HL-60/S4 (cell line): ENCODE results near the gene SAE1.
"Not testable (repeated sequence)": the region's sequence is repeated elsewhere in the genome, so short reads cannot be mapped to it uniquely, and the experiment has no call there.

ENCODE experiments used
- in situ Hi-C: fragments of 300-500 bp; cut with MboI; formaldehyde crosslinking; loops from 2 replicates; pipeline ENCODE4 v1.14.3; 2022; ENCODE audit warnings: low sequenced_read_pairs

SAE1 gene

GRCh38 chr19:47232422-47233211, 102.0 kb downstream of the SAE1 start:
- in situ Hi-C loops, result no loop called here

DNA sequence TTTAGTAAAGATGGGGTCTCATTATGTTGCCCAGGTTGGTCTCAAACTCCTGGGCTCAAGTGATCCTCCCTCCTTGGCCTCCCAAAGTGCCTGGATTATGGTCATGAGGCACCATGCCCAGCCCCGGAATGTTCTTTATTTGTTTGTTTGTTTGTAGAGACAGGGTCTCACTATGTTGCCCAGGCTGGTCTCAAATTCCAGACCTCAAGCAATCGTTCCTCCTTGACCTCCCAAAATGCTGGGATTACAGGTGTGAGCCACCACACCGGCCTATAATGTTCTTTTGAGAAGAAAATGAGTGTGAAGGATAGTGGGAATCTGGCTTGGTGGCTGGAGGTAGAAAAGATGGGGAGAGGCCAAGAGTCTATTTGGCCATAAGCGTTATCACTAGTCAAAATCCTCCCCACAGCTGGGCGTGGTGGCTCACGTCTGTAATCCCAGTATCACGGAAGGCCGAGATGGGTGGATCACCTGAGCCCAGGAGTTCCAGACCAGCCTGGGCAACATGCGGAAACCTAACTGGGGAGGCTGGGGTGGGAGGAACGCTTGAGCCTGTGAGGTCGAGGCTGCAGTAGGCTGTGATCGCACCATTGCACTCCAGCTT, 105.5 kb downstream of the SAE1 start:
- in situ Hi-C loops, result no loop called here

DNA sequence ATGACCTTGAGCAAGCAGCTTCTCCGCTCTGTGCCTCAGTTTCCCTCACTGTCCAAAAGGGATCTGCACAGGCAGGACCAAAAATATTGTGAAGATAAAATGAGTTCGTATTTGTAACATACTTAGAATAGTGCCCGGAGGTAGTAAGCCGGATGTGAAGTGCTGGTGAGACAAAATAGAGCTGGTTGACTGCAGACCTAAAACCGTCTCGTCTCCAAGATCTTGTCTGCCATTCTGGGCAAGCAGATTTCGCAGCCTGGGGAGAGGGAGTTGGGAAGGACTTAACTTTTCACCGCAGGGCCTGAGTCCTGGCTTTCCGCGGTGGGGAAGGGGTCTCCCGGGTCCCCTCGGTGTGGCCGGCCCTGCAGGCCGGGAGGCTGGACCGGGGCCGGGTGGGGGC, 108.5 kb downstream of the SAE1 start:
- in situ Hi-C loops, result no loop called here

DNA sequence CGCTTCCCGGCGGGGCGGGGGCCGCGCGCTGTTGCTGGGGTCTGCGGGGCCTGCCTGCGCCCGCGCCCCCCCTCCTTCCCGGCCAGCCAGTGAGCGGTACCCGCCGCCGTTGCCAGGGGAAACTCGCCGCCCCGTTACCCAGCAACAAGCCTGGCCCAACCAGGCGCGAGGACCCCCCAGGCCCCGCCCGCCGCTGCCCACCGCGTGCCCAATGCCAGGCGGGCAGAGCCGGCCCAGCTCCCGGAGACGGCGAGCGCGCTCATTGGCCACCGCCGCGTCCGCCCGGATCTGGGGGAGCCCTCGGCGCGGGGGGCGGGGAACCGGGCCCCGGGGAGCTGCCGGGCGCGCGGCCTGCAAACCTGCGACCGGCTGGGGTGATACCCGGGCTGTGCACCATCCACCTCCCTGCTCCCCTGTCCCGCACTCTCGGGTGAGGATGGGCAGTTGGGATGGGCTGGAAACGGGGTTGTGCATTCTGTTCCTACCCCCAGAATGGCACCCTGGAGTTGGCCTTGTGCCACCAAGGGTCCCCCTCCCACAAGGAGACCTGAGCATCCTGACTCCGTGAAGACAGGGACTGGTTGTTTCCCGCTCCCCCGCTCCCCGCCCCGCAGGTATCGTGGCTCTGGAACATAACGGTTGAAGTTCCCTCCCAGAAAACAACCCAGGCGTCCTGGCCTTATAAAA, 109.1 kb downstream of the SAE1 start:
- in situ Hi-C loops, result loop anchor here (10.0 kb wide), 1 partner anchor 165 kb away; no protein-coding TSS in a partner anchor

DNA sequence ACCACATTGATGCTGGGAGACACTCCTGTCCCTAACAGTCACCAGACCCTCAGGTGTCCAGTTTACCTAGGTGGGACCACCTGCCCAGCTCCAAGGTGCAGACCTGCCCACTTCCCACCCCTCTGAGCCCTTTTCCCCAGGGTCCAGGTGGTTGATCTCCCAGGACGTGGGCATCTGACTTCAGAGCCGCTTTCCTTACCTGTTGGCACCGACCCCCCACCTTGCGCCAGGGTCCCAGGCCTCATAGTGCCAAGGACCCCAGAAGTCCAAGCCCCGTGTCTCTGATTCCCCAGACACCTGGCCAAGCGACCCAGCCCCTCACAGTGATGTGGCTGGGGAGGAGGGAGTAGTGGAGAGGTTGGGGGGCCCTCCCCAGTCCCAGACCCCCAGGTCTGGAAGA, 109.9 kb downstream of the SAE1 start:
- in situ Hi-C loops, result loop anchor here (10.0 kb wide), 1 partner anchor 166 kb away; no protein-coding TSS in a partner anchor

GRCh38 chr19:47240996-47241918, 110.6 kb downstream of the SAE1 start:
- in situ Hi-C loops, result loop anchor here (10.0 kb wide), 1 partner anchor 166 kb away; no protein-coding TSS in a partner anchor

GRCh38 chr19:47241919-47242577, 111.4 kb downstream of the SAE1 start:
- in situ Hi-C loops, result loop anchor here (10.0 kb wide), 1 partner anchor 167 kb away; no protein-coding TSS in a partner anchor

DNA sequence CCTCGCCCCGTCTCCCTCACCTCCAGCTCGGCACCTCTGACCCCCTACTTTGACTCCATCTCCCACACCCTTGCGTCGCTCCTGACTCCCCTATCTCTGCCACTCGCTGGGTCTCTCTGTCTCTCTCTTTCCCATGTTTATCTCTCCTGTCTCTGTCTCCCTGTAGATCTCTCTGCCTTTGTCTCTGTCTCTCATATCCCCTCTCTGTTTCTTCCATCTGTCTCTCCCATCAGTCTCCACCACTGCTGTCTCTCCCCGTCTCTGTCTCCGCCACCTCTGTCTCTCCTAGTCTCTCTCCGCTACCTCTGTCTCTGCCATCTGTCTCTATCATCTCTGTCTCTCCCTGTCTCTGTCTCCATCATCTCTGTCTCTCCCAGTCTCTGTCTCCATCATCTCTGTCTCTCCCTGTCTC, 112.7 kb downstream of the SAE1 start:
- in situ Hi-C loops, result loop anchor here (10.0 kb wide), 1 partner anchor 169 kb away; no protein-coding TSS in a partner anchor

DNA sequence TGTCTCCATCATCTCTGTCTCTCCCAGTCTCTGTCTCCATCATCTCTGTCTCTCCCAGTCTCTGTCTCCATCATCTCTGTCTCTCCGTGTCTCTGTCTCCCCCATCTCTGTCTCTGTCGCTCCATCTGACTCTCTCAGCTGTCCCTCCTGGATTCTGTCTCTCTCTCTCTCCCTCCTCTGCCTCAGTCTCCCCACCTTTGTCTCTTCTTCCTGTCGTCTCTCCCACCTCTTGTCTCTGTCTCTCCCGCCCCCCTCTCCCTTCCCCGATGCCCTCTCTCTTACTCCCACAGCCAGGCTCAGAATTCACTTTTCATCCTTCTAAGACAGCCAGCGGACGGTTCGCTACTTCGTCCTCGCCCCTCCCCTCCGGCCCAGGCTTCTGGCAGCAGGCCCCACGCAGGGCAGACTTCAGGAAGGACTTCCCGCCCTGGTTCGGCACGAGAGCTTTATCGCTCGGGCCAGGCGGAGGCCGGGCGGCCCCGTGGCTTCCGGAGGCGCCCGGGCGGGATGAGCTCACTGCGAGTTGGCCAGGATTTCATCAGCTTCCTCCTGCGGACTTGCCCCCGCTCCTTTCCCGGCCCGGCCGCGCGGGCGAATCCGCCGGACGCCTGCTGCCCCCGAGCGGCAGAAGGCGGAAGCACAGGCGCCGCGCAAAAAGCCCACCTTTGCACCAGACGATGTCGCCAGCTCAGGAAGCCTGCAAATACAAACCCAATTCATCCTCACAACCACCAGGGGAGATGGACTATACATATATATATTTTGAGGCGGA, 113.3 kb downstream of the SAE1 start:
- in situ Hi-C loops, result loop anchor here (10.0 kb wide), 1 partner anchor 169 kb away; no protein-coding TSS in a partner anchor

- in situ Hi-C loops, result loop anchor here (10.0 kb wide), 1 partner anchor 173 kb away; no protein-coding TSS in a partner anchor
Measured at GRCh38 chr19:47247308-47247990, 116.8 kb downstream of the SAE1 start.

DNA sequence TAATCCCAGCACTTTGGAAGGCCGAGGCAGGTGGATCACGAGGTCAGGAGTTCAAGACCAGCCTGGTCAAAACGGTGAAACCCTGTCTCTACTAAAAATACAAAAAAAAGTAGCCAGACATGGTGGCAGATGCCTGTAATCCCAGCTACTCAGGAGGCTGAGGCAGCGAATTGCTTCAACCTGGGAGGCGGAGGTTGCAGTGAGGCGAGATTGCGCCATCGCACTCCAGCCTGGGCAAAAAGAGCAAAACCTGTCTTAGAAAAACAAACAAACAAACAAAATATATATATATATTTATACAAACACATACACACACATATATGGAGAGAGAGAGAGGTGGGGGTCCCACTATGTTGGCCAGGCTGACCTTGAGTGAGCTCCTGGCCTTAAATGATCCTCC, 122.4 kb downstream of the SAE1 start:
- in situ Hi-C loops, result not testable (repeated sequence)

- in situ Hi-C loops, result no loop called here
Measured at GRCh38 chr19:47253467-47253881, 122.8 kb downstream of the SAE1 start.

GRCh38 chr19:47253970-47254369, 123.3 kb downstream of the SAE1 start:
- in situ Hi-C loops, result no loop called here

DNA sequence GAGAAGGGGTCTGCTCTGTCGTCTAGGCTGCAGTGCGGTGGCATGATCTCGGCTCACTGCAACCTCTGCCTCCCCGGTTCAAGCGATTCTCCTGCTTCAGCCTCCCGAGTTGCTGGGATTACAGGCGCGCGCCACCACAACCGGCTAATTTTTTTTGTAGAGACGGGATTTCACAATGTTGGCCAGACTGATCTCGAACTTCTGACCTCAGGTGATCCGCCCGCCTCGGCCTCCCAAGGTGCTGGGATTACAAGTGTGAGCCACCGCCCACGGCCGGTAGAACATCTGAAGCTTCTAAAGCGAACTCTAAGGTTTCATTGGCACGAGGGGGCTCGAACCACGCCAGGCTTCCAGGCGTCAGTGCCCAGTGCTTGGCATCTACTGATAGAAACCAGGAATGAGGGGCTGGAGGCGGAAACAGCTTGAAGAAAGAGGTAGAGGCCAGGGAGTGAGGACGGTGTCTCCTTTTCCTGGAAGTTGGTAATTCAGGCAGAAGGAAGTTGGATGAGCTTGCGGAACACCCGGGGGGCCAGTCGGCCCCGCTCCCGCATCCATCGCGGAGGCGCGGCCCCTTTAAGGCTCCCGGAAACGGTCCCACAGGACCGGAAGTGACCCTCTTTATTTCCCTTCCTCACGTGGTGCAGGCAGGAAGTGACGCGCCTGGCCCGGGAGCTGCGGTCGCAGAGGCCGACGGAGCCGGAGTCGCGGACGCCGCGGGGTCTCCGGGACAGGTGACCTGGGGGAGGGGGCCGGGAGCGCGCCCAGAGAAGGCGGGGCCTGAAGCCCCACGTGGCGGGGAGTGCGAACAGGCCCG, 125.5 kb downstream of the SAE1 start, which contains the start of gene CCDC9:
TSS of gene CCDC9 (plus strand) at position 647 of the 814 bp plus-strand sequence. CDS start 1,876 bp downstream, outside the sequence.
- in situ Hi-C loops, result no loop called here

- in situ Hi-C loops, result no loop called here
Measured at GRCh38 chr19:47256693-47257410, 126.2 kb downstream of the SAE1 start.

- in situ Hi-C loops, result no loop called here
Measured at GRCh38 chr19:47257411-47258169, 127.0 kb downstream of the SAE1 start.
